IMR-90 (cell line): ENCODE measurements around the gene PRKCE. TPM values are rescaled to one million over a fixed set of nuclear protein-coding genes. Genes with fewer than 3 reads are reported as not detected.

Experiments
- ATAC-seq: fragments of 200-7000 bp; cut with Tn5 transposase; 2 replicates; pipeline ENCODE4 v1.9.1; 2020; ENCODE audit warnings: low read depth, mild to moderate bottlenecking, moderate library complexity
- BruUV-seq: library from RNA; stranded (reverse); fragments of 400-500 nt; replicated peaks from 2 replicates; lab custom pipeline; 2021; lab: Mats Ljungman, UMichigan
- CTCF ChIA-PET: fragments of 300-600 bp; formaldehyde crosslinking; extraction: SDS; loops from one replicate; lab custom pipeline; 2021; ENCODE audit warnings: antibody characterized with exemption; lab: Yijun Ruan, JAX
- POLR2A ChIA-PET: fragments of 300-600 bp; sonication (Branson Sonifier 250); formaldehyde crosslinking; loops from one replicate; lab custom pipeline; 2022; ENCODE audit warnings: antibody characterized with exemption; ENCODE audit not compliant: unreplicated experiment; lab: Charles Lee
- DNase-seq: peaks from one replicate; pipeline ENCODE4 v3.0.0; 2013
- H2AFZ ChIP-seq: replicated peaks from 2 replicates; pipeline ENCODE3; 2013; ENCODE audit warnings: low read length, mild to moderate bottlenecking; ENCODE audit not compliant: poor library complexity
- H2AK5ac ChIP-seq: 2 replicates; pipeline ENCODE4 v1.6.1; 2013; ENCODE audit warnings: low read depth, low read length, inconsistent platforms
- H2AK9ac ChIP-seq: replicated peaks from 2 replicates; pipeline ENCODE3; 2013; ENCODE audit warnings: mild to moderate bottlenecking, low read depth, low read length, moderate library complexity; ENCODE audit not compliant: poor library complexity
- H2BK120ac ChIP-seq: 2 replicates; pipeline ENCODE4 v1.6.1; 2013; ENCODE audit warnings: low read depth, low read length, inconsistent platforms
- H2BK15ac ChIP-seq: 3 replicates; pipeline ENCODE4 v1.6.1; 2013; ENCODE audit warnings: low read depth, low read length, inconsistent platforms
- H2BK20ac ChIP-seq: 2 replicates; pipeline ENCODE4 v1.6.1; 2013; ENCODE audit warnings: low read depth, mild to moderate bottlenecking, inconsistent platforms, low read length, moderate library complexity
- H2BK5ac ChIP-seq: 2 replicates; pipeline ENCODE4 v1.6.1; 2013; ENCODE audit warnings: mild to moderate bottlenecking, low read depth, low read length, inconsistent platforms; ENCODE audit not compliant: poor library complexity, severe bottlenecking
- H3K14ac ChIP-seq: replicated peaks from 2 replicates; pipeline ENCODE4 v1.6.1; 2013; ENCODE audit warnings: low read depth, low read length, inconsistent platforms
- H3K18ac ChIP-seq: 2 replicates; pipeline ENCODE4 v1.6.1; 2013; ENCODE audit warnings: low read depth, low read length, control low read depth
- H3K23ac ChIP-seq: 2 replicates; pipeline ENCODE4 v1.6.1; 2013; ENCODE audit warnings: low read depth, low read length, inconsistent platforms
- H3K27ac ChIP-seq: 2 replicates; pipeline ENCODE4 v1.5.1; 2013; ENCODE audit warnings: mild to moderate bottlenecking, control low read depth, low read length; ENCODE audit not compliant: insufficient read depth
- H3K27me3 ChIP-seq: 2 replicates; pipeline ENCODE4 v1.6.1; 2013; ENCODE audit warnings: low read length; ENCODE audit not compliant: control insufficient read depth, insufficient read depth
- H3K36me3 ChIP-seq: 2 replicates; pipeline ENCODE4 v1.6.1; 2013; ENCODE audit warnings: low read length, mixed read lengths; ENCODE audit not compliant: control insufficient read depth, insufficient read depth
- H3K4ac ChIP-seq: 2 replicates; pipeline ENCODE4 v1.6.1; 2013; ENCODE audit warnings: low read depth, low read length, inconsistent platforms
- H3K4me1 ChIP-seq: 2 replicates; pipeline ENCODE4 v1.6.1; 2013; ENCODE audit warnings: low read length, mixed read lengths; ENCODE audit not compliant: control insufficient read depth, insufficient read depth
- H3K4me2 ChIP-seq: 2 replicates; pipeline ENCODE4 v1.6.1; 2013; ENCODE audit warnings: low read depth, mild to moderate bottlenecking, control low read depth, low read length, moderate library complexity
- H3K4me3 ChIP-seq: 2 replicates; pipeline ENCODE4 v1.5.1; 2013; ENCODE audit warnings: low read depth, mild to moderate bottlenecking, control low read depth, low read length, moderate library complexity; ENCODE audit not compliant: insufficient read depth
- H3K56ac ChIP-seq: 2 replicates; pipeline ENCODE4 v1.6.1; 2013; ENCODE audit warnings: low read length, inconsistent platforms; ENCODE audit not compliant: insufficient read depth; ENCODE audit errors: extremely low read depth
- H3K79me1 ChIP-seq, 2 experiments: 2 replicates each; pipeline ENCODE4 v1.6.1; 2013; ENCODE audit warnings: low read length in 2 of 2, inconsistent platforms in 1 of 2, low read depth in 1 of 2
- H3K9ac ChIP-seq: 2 replicates; pipeline ENCODE4 v1.6.1; 2013; ENCODE audit warnings: low read depth, low read length, control low read depth
- H3K9me1 ChIP-seq: 2 replicates; pipeline ENCODE4 v1.6.1; 2013; ENCODE audit warnings: low read length, inconsistent platforms; ENCODE audit not compliant: insufficient read depth
- H3K9me3 ChIP-seq: 2 replicates; pipeline ENCODE4 v1.6.1; 2013; ENCODE audit warnings: low read length; ENCODE audit not compliant: control insufficient read depth, insufficient read depth
- H4K20me1 ChIP-seq: 2 replicates; pipeline ENCODE4 v1.6.1; 2013; ENCODE audit warnings: low read length, inconsistent platforms; ENCODE audit not compliant: insufficient read depth
- H4K5ac ChIP-seq: 2 replicates; pipeline ENCODE4 v1.6.1; 2013; ENCODE audit warnings: mild to moderate bottlenecking, low read depth, low read length, control low read depth
- H4K8ac ChIP-seq, 2 experiments: 2 replicates each; pipeline ENCODE4 v1.6.1; 2013; ENCODE audit warnings: low read depth in 2 of 2, low read length in 2 of 2, control low read depth in 1 of 2, inconsistent platforms in 1 of 2
- H4K91ac ChIP-seq: 2 replicates; pipeline ENCODE4 v1.6.1; 2013; ENCODE audit warnings: low read depth, low read length, inconsistent platforms; ENCODE audit not compliant: insufficient read depth
- CEBPB ChIP-seq: IDR thresholded peaks from 2 replicates; pipeline ENCODE4 v1.6.1; 2012; ENCODE audit warnings: low read depth, low read length, improper control_type of control experiment
- CTCF ChIP-seq: conservative IDR thresholded peaks from 2 replicates; pipeline ENCODE4 v1.5.1; 2012; ENCODE audit warnings: mild to moderate bottlenecking, low read depth, low read length, improper control_type of control experiment
- FOS ChIP-seq: fragments of 150-350 bp; IDR thresholded peaks from 2 replicates; pipeline ENCODE4 v1.6.1; 2016; ENCODE audit warnings: low read depth, low read length
- MXI1 ChIP-seq: IDR thresholded peaks from 2 replicates; pipeline ENCODE4 v1.6.1; 2012; ENCODE audit warnings: low read depth, mild to moderate bottlenecking, low read length, moderate library complexity, borderline replicate concordance
- NFE2L2 ChIP-seq: fragments of 150-350 bp; IDR thresholded peaks from 2 replicates; pipeline ENCODE4 v1.6.1; 2016; ENCODE audit warnings: low read depth, mild to moderate bottlenecking, low read length
- POLR2A ChIP-seq: IDR thresholded peaks from 2 replicates; pipeline ENCODE4 v1.6.1; 2012; ENCODE audit warnings: mild to moderate bottlenecking, low read depth, low read length
- RAD21 ChIP-seq: IDR thresholded peaks from 2 replicates; pipeline ENCODE4 v1.6.1; 2012; ENCODE audit warnings: low read length, improper control_type of control experiment
- SMC3 ChIP-seq: fragments of 150-350 bp; IDR thresholded peaks from 2 replicates; pipeline ENCODE4 v1.6.1; 2016; ENCODE audit warnings: low read depth, mild to moderate bottlenecking, antibody characterized with exemption, low read length, moderate library complexity
- WGBS, 2 experiments: methylation state at CpG; one replicate each; pipeline versions ENCODE4 v1.1.5 to v1.1.7; 2013; ENCODE audit warnings: missing lambda C conversion rate in 2 of 2; ENCODE audit not compliant: insufficient read length in 1 of 2; ENCODE audit errors: extremely low coverage in 2 of 2; 5-methylcytosine and 5-hydroxymethylcytosine counted together
- dilution Hi-C: fragments of 300-500 bp; cut with HindIII; formaldehyde crosslinking; loops from one replicate; pipeline ENCODE4 v1.14.3; 2018; ENCODE audit warnings: low sequenced_read_pairs; ENCODE audit not compliant: unreplicated experiment
- in situ Hi-C: fragments of 300-500 bp; cut with MboI; formaldehyde crosslinking; loops from 3 replicates; pipeline ENCODE4 v1.14.3; 2019; ENCODE audit warnings: low sequenced_read_pairs, inconsistent platforms, mixed read lengths
- intact Hi-C: fragments of 100-400 bp; cut with micrococcal nuclease; formaldehyde crosslinking; loops from 2 replicates; pipeline ENCODE4 v1.10.0; 2022
- polyA plus RNA-seq, 3 experiments: library from polyadenylated mRNA; depleted of rRNA; stranded (reverse); fragments of >200 nt; gene quantifications; 2 replicates each; pipeline ENCODE4 v1.2.3, GENCODE V29; 2012; ENCODE audit warnings: low replicate concordance in 1 of 3
- total RNA-seq: library from RNA; depleted of rRNA; stranded (reverse); fragments of >200 nt; gene quantifications from 2 replicates; pipeline ENCODE4 v1.2.3, GENCODE V29; 2012
- TF ChIP-seq, protein P1 (sequence below): fragments of 150-350 bp; IDR thresholded peaks from 2 replicates; pipeline ENCODE4 v1.6.1; 2017; ENCODE audit warnings: mild to moderate bottlenecking, antibody characterized with exemption, low read length, low read depth

PRKCE gene
- total and polyA plus RNA-seq, 2 of the 4 experiments (the other 2 are of a cell fraction), result 8.1 to 32.4 TPM

DNA sequence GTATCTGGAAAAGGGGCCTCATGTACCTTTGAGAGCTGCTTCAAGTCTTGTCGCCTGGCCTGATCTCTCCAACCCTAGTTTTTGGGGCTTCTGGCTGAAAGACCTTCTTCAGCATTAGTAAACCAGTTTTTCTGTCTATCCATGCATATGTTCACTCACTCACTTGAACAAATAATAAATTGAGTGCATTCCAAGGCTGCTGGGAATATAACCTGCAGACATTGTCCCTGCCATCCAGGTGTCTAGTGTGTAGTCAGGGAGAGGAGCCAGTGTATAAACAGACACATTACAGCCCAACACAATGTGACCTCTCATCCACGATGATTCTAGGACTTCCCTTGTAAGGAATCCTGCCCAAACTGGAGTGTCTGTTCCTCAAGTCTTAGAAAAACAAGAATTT is 262.1 kb downstream of the PRKCE start:
- ChIA-PET POLR2A (no interaction called here), CTCF (no interaction called here)
- TF ChIP-seq MXI1, result no peak
- TF ChIP-seq CTCF, result no peak
- TF ChIP-seq CEBPB, result no peak
- no peak for TF ChIP-seq SMC3
- TF ChIP-seq NFE2L2, result no peak
- no peak for TF ChIP-seq FOS
- TF ChIP-seq RAD21, result no peak
- TF ChIP-seq POLR2A, result no peak
- TF ChIP-seq, protein P1, sequence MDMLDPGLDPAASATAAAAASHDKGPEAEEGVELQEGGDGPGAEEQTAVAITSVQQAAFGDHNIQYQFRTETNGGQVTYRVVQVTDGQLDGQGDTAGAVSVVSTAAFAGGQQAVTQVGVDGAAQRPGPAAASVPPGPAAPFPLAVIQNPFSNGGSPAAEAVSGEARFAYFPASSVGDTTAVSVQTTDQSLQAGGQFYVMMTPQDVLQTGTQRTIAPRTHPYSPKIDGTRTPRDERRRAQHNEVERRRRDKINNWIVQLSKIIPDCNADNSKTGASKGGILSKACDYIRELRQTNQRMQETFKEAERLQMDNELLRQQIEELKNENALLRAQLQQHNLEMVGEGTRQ, result no peak
- Histone ChIP-seq H3K23ac (no peak overlapping the region), H2BK20ac (no peak overlapping the region), H2AK5ac (no peak overlapping the region), H2AFZ (no peak overlapping the region), H3K36me3 (no peaks in the 10 kb centered on the region), H3K14ac (no peak overlapping the region), H3K56ac (no peak overlapping the region), H3K4me2 (no peak overlapping the region), H3K4me1 (no peaks in the 10 kb centered on the region), H4K8ac (no peak overlapping the region), H3K79me1 (peaks cover 0 to 3% of the 10 kb centered on the region in 2 experiments; a peak in 1 of 4 replicates), H2BK120ac (no peak overlapping the region), H3K9me1 (no peaks in the 10 kb centered on the region), H3K27me3 (no peaks in the 10 kb centered on the region), H2AK9ac (no peak overlapping the region), H3K9me3 (no peaks in the 10 kb centered on the region), H4K91ac (no peak overlapping the region), H3K9ac (no peak overlapping the region), H3K4ac (no peak overlapping the region), H2BK15ac (no peak overlapping the region), H3K27ac (no peak overlapping the region), H4K5ac (no peak overlapping the region), H3K4me3 (no peak overlapping the region), H3K18ac (no peak overlapping the region), H4K20me1 (peaks cover 3% of the 10 kb centered on the region; the same call in 1 of the 2 replicates), H2BK5ac (no peak overlapping the region)
- ATAC-seq, result no peak
- dilution Hi-C loops (no loop called here), in situ Hi-C loops (no loop called here), intact Hi-C loops (no loop called here)
- WGBS, 2 experiments, result no CpG with 5 or more reads among the region's 2 CpGs
- no TSS peak for BruUV-seq
- DNase-seq, result no peak
